Activated B cell treated with CpG ODN at 0.5 μM for 24 hours (primary cell): ENCODE results near the gene EGR4. TPM values are rescaled to one million over a fixed set of nuclear protein-coding genes. Genes with fewer than 3 reads are reported as not detected.

Source experiments
- ATAC-seq: fragments of 200-7000 bp; cut with Tn5 transposase; one replicate; pipeline ENCODE4 v1.10.0; 2021; ENCODE audit warnings: low read depth, mild to moderate bottlenecking, moderate library complexity
- CTCF ChIA-PET: fragments of 350-600 bp; sonication (Branson Sonifier 250); formaldehyde crosslinking; loops from one replicate; lab custom pipeline; 2021; ENCODE audit warnings: antibody characterized with exemption; lab: Charles Lee
- POLR2A ChIA-PET: fragments of 350-600 bp; sonication (Branson Sonifier 250); formaldehyde crosslinking; loops from one replicate; lab custom pipeline; 2021; ENCODE audit warnings: antibody characterized with exemption; lab: Charles Lee
- DNase-seq: peaks from one replicate; pipeline ENCODE4 v3.0.0; 2022
- H3K27ac Mint-ChIP-seq: one replicate; pipeline ENCODE4 v1.8.0; 2020; ENCODE audit warnings: mixed read lengths
- H3K27me3 Mint-ChIP-seq: one replicate; pipeline ENCODE4 v1.8.0; 2021; ENCODE audit warnings: mixed read lengths
- H3K36me3 Mint-ChIP-seq: one replicate; pipeline ENCODE4 v1.8.0; 2021; ENCODE audit warnings: low read depth, mixed read lengths
- H3K4me1 Mint-ChIP-seq: one replicate; pipeline ENCODE4 v1.8.0; 2021; ENCODE audit warnings: mixed read lengths
- H3K4me3 Mint-ChIP-seq: one replicate; pipeline ENCODE4 v1.8.0; 2020; ENCODE audit warnings: mild to moderate bottlenecking, mixed read lengths
- H3K9me3 Mint-ChIP-seq: one replicate; pipeline ENCODE4 v1.8.0; 2020; ENCODE audit warnings: mixed read lengths
- CTCF ChIP-seq: fragments of 200-600 bp; IDR thresholded peaks from one replicate; pipeline ENCODE4 v1.8.0; 2022; ENCODE audit warnings: antibody characterized with exemption, mild to moderate bottlenecking
- intact Hi-C: fragments of 100-400 bp; cut with micrococcal nuclease; formaldehyde crosslinking; loops from one replicate; pipeline ENCODE4 v1.15.1; 2024
- total RNA-seq: library from RNA; stranded (reverse); gene quantifications from 2 replicates; pipeline ENCODE4 v1.2.3, GENCODE V29; 2022

The EGR4 gene
- total RNA-seq, 1 donor from 2014 or later, result not detected

- no peak for TF ChIP-seq CTCF
- Mint-ChIP-seq H3K27me3 (no peaks in the 10 kb centered on the region), H3K36me3 (peaks cover 90% of the 10 kb centered on the region), H3K4me3 (no peak overlapping the region), H3K4me1 (no peaks in the 10 kb centered on the region), H3K9me3 (no peaks in the 10 kb centered on the region), H3K27ac (no peak overlapping the region)
- ATAC-seq (no peak), DNase-seq (no peak)
- POLR2A ChIA-PET, result interaction anchor here (0.6 to 0.8 kb wide), 2 partner anchors 13 to 95 kb away, joined by 3 to 4 read pairs; partner anchors contain the start of gene CCT7
- CTCF ChIA-PET, result no interaction called here
- intact Hi-C loops, result no loop called here
Measured at GRCh38 chr2:73246850-73247249, 46.5 kb downstream of the EGR4 start.

GRCh38 chr2:73244580-73244979 lies 48.8 kb downstream of the EGR4 start:
- DNase-seq (no peak), ATAC-seq (no peak)
- no peaks in the 10 kb centered on the region for H3K4me1 Mint-ChIP-seq
- no peaks in the 10 kb centered on the region for H3K9me3 Mint-ChIP-seq
- H3K4me3 Mint-ChIP-seq, result no peak overlapping the region
- intact Hi-C loops, result no loop called here
- CTCF ChIA-PET, result no interaction called here
- TF ChIP-seq CTCF, result no peak
- H3K27me3 Mint-ChIP-seq, result no peaks in the 10 kb centered on the region
- H3K36me3 Mint-ChIP-seq, result peaks cover 88% of the 10 kb centered on the region
- POLR2A ChIA-PET, result no interaction called here
- H3K27ac Mint-ChIP-seq, result no peak overlapping the region

DNA sequence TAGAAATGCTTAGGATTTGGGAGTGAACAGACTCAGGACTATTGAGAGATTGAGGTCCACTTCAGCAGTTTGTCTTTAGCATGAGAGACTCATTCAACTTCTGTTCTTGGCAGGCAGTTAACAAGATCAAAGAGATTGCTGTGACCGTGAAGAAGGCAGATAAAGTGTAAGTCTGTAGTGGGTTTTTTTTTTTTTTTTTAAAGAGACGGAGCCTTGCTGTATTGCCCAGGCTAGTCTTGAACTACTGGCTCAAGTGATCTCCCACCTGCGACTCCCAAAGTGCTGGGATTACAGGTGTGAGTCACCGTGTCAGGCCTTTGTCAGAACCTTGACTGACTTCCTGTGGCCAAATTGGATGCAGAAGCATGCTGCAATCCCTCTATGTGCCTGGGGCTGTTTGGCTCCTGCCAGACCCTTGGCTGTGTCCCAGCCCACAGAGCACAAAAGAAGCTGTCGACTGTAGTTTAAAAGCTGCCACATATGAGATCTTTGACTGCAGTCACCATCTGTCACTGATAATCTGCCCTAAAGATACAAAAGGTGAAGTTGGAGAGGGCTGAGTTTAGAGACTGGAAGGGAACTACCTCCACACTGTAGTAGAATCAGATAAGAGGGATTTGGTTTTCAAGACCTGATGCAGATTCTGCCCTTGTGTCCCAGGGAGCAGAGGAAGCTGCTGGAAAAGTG lies 49.3 kb downstream of the EGR4 start:
- Mint-ChIP-seq H3K4me1 (peaks cover 1% of the 10 kb centered on the region), H3K36me3 (peaks cover 88% of the 10 kb centered on the region), H3K27ac (no peak overlapping the region), H3K9me3 (no peaks in the 10 kb centered on the region), H3K27me3 (no peaks in the 10 kb centered on the region), H3K4me3 (no peak overlapping the region)
- CTCF ChIA-PET, result no interaction called here
- ATAC-seq (no peak), DNase-seq (no peak)
- POLR2A ChIA-PET, result no interaction called here
- no peak for TF ChIP-seq CTCF
- intact Hi-C loops, result loop anchor here (2.0 kb wide), 1 partner anchor 25 kb away; no protein-coding TSS in a partner anchor

Other genes with a start within 250 kb of the EGR4 start
- gene SFXN5, start 221.8 kb downstream of the EGR4 start, total RNA-seq, result 10.2 and 13.9 TPM in 2 replicates
- 3.2 and 3.5 TPM in 2 replicates for gene RAB11FIP5, start 180.6 kb downstream of the EGR4 start, total RNA-seq
- not detected in 2 replicates for gene NOTO, start 91.0 kb downstream of the EGR4 start, total RNA-seq
- 35.7 and 37.8 TPM in 2 replicates for gene SMYD5, start 79.3 kb downstream of the EGR4 start, total RNA-seq
- gene PRADC1, start 60.3 kb downstream of the EGR4 start, total RNA-seq, result 4.6 and 4.7 TPM in 2 replicates
- gene CCT7, start 59.2 kb downstream of the EGR4 start, total RNA-seq, result 295 and 307 TPM in 2 replicates
- 21.4 and 25.7 TPM in 2 replicates for gene FBXO41, start 9.1 kb downstream of the EGR4 start, total RNA-seq
- gene ALMS1, start 92.3 kb upstream of the EGR4 start, total RNA-seq, result 17.8 and 20.1 TPM in 2 replicates